VCaP (cell line): Measurements from ENCODE around the gene SPINT2.

Experiments
- H3K27ac ChIP-seq: fragments of 450-650 bp; 2 replicates; pipeline ENCODE4 v1.5.1; 2017
- CTCF ChIP-seq: fragments of 450-650 bp; conservative IDR thresholded peaks from 2 replicates; pipeline ENCODE4 v1.5.1; 2017; ENCODE audit warnings: mild to moderate bottlenecking, moderate library complexity

Gene SPINT2

GRCh38 chr19:38310986-38311385 is 46.6 kb downstream of the SPINT2 start:
- H3K27ac ChIP-seq, result no peak overlapping the region
- TF ChIP-seq CTCF, result no peak

GRCh38 chr19:38315657-38316476 is 51.5 kb downstream of the SPINT2 start, which contains the start of gene YIF1B:
YIF1B (minus strand) TSS chr19:38315947; CDS start chr19:38315917, 30 bp downstream.
- TF ChIP-seq CTCF, result no peak
- H3K27ac ChIP-seq, result peak within 1 kb of the TSS; percentile 80

- no peak for TF ChIP-seq CTCF
- H3K27ac ChIP-seq, result peak overlapping the region; percentile 80
Measured at GRCh38 chr19:38316477-38317067, 52.2 kb downstream of the SPINT2 start.

GRCh38 chr19:38317104-38317612 is 52.8 kb downstream of the SPINT2 start:
- no peak overlapping the region for H3K27ac ChIP-seq
- no peak for TF ChIP-seq CTCF

GRCh38 chr19:38318660-38319059 is 54.3 kb downstream of the SPINT2 start:
- no peak overlapping the region for H3K27ac ChIP-seq
- TF ChIP-seq CTCF, result no peak

GRCh38 chr19:38319421-38320258 is 55.3 kb downstream of the SPINT2 start, which contains the start of gene KCNK6:
KCNK6 (plus strand) TSS chr19:38319845; CDS start chr19:38319951, 106 bp downstream.
- TF ChIP-seq CTCF, result no peak
- H3K27ac ChIP-seq, result peak within 1 kb of the TSS; percentile 45; the same call in 1 of the 2 replicates

GRCh38 chr19:38320969-38321339 is 56.6 kb downstream of the SPINT2 start:
- H3K27ac ChIP-seq, result no peak overlapping the region
- no peak for TF ChIP-seq CTCF
